HL-60 (cell line): ENCODE measurements around the gene FCN3.
A peak's percentile ranks its signal among the peaks of the same experiment; 100 is the strongest.

Experiments
- DNase-seq, 2 experiments: peaks; one replicate each; pipeline ENCODE4 v3.0.0-alpha.2; 2010 to 2020; ENCODE audit warnings: low read depth in 1 of 2, low spot score in 1 of 2
- H3K27ac ChIP-seq: fragments of 250-450 bp; sonication (Bioruptor Pico); replicated peaks from 2 replicates; pipeline ENCODE4 v1.5.1; 2020; ENCODE audit warnings: mild to moderate bottlenecking, moderate library complexity
- H3K27me3 ChIP-seq: fragments of 250-450 bp; sonication (Bioruptor Pico); 2 replicates; pipeline ENCODE4 v1.5.1; 2021; ENCODE audit warnings: mild to moderate bottlenecking, moderate library complexity; ENCODE audit not compliant: insufficient read depth, poor library complexity, severe bottlenecking
- H3K4me3 ChIP-seq: replicated peaks from 2 replicates; pipeline ENCODE4 v1.5.1; 2011; ENCODE audit warnings: mild to moderate bottlenecking, control low read depth, low read length; ENCODE audit not compliant: insufficient read depth
- GABPA ChIP-seq: IDR thresholded peaks from 2 replicates; pipeline ENCODE4 v1.6.1; 2012; ENCODE audit warnings: low read depth
- POLR2AphosphoS5 ChIP-seq: IDR thresholded peaks from 2 replicates; pipeline ENCODE4 v1.6.1; 2012; ENCODE audit warnings: low read depth
- SPI1 ChIP-seq: IDR thresholded peaks from 2 replicates; pipeline ENCODE4 v1.6.1; 2012; ENCODE audit warnings: low read depth, mild to moderate bottlenecking, borderline replicate concordance
- TF ChIP-seq, protein P1 (sequence below): IDR thresholded peaks from 2 replicates; pipeline ENCODE4 v1.6.1; 2012; ENCODE audit warnings: low read depth; ENCODE audit not compliant: insufficient replicate concordance
- TF ChIP-seq, protein P2 (sequence below): IDR thresholded peaks from one replicate; pipeline ENCODE4 v1.5.1; 2011; ENCODE audit warnings: low read length, control low read depth, inconsistent platforms; ENCODE audit not compliant: insufficient read depth

The FCN3 gene

DNA sequence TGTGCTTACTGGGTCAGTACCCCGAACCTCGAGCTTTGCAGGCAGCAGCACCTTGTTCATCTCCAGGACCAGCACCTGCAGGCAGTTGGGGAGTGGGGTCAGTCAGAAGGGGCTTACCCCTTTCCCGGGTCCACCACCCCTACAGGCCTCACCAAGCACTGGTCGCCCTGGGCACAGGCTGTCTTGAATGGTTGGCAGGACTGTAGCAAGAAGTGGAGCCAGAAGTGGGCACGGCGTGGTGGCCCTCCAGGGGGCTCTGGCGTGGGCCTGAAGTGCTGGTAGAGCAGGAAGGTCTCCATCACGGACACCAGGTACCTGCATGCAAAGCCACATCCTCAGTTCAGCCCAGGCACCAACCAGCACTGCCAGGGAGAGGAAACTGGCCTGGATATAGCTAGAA, 13.1 kb downstream of the FCN3 start:
- DNase-seq: no peak
- H3K4me3 ChIP-seq: no peak overlapping the region
- peaks cover 6% of the 10 kb centered on the region for H3K27me3 ChIP-seq

DNA sequence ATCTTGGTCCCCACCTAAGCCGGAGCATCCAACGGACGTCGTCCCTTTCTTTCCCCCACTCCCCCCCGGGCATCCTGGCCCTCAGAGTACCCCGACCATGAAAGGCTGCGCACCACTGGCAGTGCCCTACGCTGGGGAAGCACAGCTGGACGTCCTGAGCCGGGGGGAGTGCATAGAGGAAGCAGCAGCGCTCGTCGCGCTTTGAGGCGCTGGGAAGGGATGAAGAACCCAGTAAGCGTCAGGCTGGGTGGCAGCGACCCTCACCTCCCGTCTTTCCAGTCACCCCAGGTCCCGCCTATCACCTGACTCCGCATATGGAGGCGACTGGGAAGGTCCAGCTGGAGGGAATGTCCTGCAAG, 13.6 kb downstream of the FCN3 start:
- no peak for DNase-seq
- no peak for TF ChIP-seq SPI1
- TF ChIP-seq, protein P1, sequence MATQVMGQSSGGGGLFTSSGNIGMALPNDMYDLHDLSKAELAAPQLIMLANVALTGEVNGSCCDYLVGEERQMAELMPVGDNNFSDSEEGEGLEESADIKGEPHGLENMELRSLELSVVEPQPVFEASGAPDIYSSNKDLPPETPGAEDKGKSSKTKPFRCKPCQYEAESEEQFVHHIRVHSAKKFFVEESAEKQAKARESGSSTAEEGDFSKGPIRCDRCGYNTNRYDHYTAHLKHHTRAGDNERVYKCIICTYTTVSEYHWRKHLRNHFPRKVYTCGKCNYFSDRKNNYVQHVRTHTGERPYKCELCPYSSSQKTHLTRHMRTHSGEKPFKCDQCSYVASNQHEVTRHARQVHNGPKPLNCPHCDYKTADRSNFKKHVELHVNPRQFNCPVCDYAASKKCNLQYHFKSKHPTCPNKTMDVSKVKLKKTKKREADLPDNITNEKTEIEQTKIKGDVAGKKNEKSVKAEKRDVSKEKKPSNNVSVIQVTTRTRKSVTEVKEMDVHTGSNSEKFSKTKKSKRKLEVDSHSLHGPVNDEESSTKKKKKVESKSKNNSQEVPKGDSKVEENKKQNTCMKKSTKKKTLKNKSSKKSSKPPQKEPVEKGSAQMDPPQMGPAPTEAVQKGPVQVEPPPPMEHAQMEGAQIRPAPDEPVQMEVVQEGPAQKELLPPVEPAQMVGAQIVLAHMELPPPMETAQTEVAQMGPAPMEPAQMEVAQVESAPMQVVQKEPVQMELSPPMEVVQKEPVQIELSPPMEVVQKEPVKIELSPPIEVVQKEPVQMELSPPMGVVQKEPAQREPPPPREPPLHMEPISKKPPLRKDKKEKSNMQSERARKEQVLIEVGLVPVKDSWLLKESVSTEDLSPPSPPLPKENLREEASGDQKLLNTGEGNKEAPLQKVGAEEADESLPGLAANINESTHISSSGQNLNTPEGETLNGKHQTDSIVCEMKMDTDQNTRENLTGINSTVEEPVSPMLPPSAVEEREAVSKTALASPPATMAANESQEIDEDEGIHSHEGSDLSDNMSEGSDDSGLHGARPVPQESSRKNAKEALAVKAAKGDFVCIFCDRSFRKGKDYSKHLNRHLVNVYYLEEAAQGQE: no peak
- TF ChIP-seq GABPA: no peak
- Histone ChIP-seq H3K27me3 (peaks cover 6% of the 10 kb centered on the region), H3K27ac (no peak overlapping the region), H3K4me3 (peak overlapping the region; percentile 61)

More for the DNA sequence above, 13.1 kb downstream of the FCN3 start:
- no peak overlapping the region for H3K27ac ChIP-seq
- TF ChIP-seq POLR2AphosphoS5: no peak
- TF ChIP-seq, protein P2, sequence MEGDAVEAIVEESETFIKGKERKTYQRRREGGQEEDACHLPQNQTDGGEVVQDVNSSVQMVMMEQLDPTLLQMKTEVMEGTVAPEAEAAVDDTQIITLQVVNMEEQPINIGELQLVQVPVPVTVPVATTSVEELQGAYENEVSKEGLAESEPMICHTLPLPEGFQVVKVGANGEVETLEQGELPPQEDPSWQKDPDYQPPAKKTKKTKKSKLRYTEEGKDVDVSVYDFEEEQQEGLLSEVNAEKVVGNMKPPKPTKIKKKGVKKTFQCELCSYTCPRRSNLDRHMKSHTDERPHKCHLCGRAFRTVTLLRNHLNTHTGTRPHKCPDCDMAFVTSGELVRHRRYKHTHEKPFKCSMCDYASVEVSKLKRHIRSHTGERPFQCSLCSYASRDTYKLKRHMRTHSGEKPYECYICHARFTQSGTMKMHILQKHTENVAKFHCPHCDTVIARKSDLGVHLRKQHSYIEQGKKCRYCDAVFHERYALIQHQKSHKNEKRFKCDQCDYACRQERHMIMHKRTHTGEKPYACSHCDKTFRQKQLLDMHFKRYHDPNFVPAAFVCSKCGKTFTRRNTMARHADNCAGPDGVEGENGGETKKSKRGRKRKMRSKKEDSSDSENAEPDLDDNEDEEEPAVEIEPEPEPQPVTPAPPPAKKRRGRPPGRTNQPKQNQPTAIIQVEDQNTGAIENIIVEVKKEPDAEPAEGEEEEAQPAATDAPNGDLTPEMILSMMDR: no peak
- TF ChIP-seq, protein P1: no peak
- no peak for TF ChIP-seq SPI1
- TF ChIP-seq GABPA: no peak

DNA sequence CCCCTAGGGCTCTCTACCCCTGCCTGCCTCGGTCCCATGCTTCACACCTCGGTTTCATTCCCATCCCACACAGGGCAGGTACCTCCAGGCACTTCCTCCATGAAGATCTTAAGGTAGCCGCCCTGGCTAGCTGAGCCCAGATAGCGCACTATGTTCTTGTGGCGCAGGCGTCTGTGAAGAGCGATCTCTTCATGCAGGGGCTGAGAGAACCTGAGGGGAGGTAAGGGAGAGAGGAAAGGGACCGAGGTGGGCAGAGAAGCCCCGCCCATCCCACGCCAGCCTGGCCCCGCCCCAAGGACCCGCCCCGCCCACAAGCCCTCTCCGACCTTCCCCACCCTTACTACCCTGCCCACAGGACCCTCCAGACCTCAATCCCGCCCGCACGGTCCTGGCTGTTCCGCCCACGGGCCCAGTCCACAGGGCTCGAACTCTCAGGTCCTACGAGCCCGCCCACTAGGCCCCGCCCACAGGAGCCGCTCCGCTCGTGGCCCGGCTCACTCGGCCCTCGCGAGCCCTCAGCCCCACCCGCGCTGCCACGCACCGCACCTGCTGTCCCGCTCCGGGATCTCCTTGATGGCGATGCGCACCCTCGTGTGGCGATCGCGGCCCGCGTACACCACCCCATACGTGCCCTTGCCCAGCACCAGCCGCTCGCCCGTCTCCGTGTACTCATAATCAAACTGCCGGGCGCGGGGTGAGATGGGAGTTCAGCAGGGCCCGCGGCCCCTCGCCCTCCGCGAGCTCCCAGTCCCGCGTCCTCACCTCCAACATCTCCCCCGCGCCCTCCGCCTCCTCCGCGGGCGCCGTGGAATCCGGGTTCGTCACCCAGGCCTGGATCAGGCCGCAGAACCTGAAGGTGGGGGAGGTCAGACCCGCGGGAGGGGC, 14.2 kb downstream of the FCN3 start:
- H3K27ac ChIP-seq: no peak overlapping the region
- peaks cover 6% of the 10 kb centered on the region for H3K27me3 ChIP-seq
- DNase-seq: no peak
- TF ChIP-seq SPI1 (no peak), GABPA (no peak), POLR2AphosphoS5 (no peak)
- TF ChIP-seq, protein P2: no peak
- TF ChIP-seq, protein P1: no peak
- peak overlapping the region; percentile 61 for H3K4me3 ChIP-seq
